DMS79 (cell line): ENCODE measurements around the gene SH3GLB1.
A peak's percentile ranks its signal among the peaks of the same experiment; 100 is the strongest.

Experiments
- DNase-seq: peaks from one replicate; lab custom pipeline; 2025; lab: John Stamatoyannopoulos, UW

Gene SH3GLB1

DNA sequence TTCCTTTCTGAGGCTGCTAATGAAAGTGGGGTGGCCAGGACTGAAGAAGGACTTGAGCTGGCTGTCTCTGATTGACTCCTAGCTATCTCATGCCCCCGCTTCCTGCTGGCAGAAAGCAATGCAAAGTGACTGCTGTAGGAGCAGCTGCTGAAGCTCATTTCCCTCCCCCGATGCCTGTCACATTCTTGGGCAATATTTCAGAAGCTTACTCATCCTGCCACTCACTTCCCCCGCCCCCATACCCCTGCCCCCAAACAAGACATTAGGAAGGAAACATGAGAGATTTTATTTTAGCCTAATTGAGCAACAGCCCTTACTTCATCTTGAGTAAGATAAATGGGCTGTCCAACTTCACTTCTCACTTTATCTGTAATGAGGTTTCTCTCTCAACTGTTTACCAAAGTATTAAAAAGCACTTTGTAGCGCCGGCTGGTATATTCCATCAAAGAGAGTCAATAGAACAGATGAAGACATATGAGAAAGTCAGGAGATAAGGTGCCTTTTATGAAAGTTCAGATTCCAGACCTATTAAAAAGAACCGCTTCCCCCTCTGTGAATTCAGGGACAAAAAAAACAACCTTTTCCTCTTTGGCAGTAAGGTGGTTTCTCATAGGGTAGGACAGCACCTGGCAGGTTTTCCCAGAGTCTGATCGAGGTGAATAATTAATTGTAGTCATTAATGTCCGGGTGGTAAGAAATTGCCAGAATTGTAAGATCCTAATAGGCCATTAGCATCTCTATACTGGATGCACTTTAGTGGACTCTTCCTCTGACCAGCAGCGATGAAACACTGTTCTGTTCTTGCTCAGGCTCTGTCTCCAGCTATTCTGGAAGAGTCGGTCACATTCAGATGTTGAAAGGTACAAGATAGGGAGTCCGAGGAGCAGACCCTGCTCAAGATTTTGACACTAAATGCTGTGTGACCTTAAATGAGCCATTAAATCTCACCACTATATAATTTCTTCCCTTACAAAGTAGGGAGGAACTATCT, 70.2 kb downstream of the SH3GLB1 start:
- peak; percentile 55 for DNase-seq

DNA sequence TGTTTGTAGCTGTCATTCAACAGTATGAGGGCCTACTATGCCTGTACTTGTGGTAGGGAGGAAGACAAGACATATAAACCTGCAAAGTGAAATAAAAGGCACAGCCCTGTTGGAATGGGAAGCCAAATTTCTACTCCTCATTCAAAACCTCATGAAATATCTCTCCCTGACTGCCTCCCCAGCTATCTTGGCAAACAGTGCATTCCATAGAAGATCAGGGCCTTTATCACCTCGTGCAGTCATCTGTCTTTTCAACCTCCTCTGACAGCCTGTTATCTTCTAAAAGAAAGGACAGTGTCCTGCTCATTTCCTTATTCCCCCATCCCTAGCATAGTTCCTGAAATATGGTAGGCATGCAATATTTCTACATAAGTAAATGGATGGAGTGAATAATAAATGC, 71.0 kb downstream of the SH3GLB1 start:
- DNase-seq: no peak

GRCh38 chr1:86776108-86776507, 71.7 kb downstream of the SH3GLB1 start:
- DNase-seq: no peak

DNA sequence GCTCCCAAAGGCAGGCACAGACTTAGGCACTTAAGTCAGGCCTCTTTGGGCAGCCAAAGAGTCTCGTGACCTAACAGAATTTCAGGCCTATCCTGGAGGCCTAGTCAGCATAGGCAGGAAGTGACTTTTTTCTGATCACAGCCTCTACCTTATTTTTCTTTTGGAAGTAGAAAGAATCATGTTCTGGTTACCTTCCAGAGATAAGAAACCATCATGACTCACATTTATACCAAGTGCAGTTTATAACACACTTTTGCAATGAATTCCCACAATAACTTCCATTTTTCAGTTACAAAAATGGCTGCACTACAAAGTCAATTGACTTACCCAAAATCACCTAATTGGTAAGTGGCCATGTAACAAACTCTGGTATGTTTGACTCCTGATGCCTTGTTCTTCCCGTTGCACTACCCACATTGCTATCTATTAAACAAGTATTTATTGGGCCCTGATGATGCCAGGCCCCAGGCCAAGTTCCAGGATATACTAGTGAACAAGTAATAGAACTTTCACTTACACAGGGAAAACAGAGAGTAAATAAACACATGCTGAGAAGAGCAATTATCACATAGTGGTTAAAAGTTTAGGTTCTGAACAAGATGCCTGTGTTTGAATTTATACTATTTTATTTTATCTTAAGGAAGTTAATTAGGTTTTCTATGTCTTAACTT, 74.3 kb downstream of the SH3GLB1 start:
- DNase-seq: no peak

DNA sequence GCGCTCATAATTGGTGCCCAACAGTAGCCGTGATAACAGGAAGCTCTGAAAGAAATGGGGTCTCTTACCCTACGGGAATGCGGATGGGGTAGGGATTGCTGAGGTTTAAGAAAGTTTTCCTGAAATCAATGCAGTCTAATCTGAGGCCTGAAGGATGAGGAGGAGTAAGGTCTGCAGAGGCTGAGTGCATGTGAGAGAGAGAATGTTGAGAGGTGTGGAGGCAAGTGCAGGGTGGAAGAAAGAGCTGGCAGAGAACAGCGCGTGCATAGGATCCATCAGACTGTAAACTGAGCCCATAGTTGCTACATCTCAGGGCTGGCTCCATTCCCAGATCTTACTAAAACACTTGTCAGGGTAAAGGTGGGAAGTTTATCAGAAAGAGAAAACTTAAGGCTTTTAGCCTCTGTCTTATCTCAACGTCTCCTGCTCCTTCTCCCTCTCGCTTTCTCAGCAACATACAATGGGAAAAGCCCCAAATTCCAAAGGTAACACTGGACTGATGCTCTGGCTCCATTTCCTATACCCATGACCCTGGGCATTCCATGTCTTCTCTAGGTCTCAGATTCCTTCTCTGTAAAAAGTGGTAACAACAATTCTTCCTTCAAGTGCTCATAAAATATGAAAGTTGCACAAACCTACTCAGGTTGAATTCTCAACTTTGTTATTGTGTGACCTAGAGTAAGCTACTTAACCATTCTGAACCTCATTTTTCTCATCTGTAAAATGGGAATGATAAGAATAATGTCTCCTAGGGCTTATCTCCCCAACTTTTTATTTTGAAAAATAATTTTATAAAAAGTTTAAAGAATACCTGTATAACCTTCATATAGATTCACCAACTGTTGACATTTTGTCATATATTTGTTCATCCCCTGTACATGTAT, 75.2 kb downstream of the SH3GLB1 start:
- peak; percentile 73 for DNase-seq

- DNase-seq: no peak
These were observed 78.1 kb downstream of the SH3GLB1 start for GRCh38 chr1:86782482-86782881.

DNA sequence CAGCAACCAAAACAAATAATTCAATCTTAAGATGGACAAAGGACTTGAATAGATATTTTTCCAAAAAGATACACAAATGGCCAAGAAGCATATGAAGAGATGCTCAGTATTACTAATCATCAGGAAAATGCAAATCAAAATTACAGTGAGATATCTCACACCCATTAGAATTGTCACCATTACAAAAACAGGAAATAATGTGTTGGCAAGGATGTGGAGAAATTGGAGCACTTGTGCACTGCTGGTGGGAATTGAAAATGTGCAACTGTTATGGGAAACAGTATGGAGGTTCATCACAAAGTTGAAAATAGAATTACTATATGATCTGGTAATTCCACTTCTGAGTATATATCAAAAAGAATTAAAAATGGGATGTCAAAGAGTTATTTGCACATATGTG, 83.2 kb downstream of the SH3GLB1 start:
- DNase-seq: no peak

GRCh38 chr1:86788300-86789206, 84.2 kb downstream of the SH3GLB1 start:
- no peak for DNase-seq

DNA sequence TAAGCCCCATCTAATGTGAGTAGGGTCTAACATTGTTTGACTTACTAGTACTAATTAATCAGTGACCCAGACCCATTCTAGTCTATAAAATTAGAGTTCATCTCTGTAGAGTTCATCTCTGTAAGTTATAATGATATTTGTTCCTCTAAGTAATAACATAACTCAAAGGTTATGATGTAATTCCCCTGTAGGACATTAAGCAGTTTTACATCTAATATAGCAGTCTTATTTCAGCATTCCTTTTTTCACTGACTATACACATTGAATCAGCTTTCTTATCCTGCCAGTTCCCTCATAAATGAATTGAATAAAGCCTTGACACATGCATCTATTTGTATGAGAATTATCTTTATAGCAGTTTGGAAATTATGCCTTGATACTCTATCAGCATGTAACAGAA, 90.9 kb downstream of the SH3GLB1 start:
- DNase-seq: no peak
